Stimulated activated CD4-positive, alpha-beta T cell treated with anti-CD3 and anti-CD28 coated beads, TNF-alpha, amount 100 ng/mL, for 24 hours (primary cell): ENCODE measurements around the gene FBXL17.

Source experiments
- DNase-seq, 3 experiments: peaks; one replicate each; pipeline ENCODE4 v3.0.0-alpha.2; 2020; ENCODE audit warnings: low read depth in 3 of 3

Gene FBXL17

DNA sequence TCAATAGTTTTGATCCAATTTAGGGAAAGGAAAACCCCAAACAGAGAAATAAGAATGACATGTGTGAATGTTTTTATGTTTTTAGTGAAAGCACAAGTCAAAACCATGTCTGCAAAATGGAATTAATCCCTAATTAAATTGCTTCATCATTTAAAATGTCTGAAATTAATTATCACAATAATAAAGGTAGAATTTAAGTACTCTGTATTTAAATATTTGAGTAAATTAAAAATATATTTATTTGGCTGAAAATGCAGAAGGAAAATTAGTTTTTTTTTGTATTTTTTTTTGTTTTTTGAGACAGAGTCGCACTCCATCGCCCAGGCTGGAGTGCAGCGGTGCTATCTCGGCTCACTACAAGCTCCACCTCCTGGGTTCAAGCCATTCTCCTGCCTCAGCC is 380.7 kb downstream of the FBXL17 start:
- DNase-seq: no peak

DNA sequence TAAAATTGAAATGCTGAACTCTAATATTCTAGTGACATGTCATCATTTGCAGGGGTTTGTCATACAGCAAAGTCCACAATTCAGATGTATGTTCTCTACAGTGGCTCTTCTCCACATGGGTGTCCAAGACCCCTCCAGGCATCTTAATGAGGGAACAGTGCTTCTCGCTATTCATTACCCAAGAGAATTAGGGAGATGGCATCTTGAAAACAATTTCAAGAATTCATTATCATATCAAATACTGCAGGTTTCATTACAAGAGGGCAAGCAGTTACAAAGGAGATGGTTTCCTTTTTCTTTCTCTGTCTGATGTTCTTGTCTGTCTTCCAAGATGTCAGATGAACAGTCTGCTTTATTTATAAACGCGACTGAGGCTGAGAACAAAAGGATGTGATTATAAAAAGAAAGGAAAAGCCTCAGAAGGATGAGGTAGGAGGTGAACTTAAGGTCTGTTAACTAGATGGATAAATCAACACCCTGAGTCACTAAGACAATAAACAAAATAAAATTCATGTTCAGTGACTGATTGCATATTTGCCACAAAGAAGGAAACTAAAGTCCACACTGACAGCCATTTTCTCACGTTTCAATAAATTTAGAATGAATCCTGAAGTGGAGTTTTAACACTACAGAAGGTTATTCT is 384.4 kb downstream of the FBXL17 start:
- DNase-seq: no peak

DNA sequence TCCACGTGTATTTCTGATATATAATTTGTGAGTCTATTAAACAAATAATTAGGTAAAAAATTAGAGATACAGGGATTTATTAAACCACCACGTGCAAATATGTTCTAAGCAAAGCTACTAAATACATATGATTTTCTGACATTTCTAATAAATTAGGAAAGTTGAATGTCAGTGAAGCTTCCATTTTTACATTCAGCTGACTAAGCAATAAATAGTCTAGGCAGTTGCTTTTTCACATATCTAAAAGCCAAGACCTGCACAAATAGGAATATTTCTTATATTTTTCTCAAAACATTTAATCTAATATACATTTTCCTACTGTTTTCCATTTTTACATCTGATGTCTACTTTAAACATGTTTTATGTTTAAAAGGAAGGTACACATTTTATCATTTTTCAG is 388.6 kb downstream of the FBXL17 start:
- DNase-seq: no peak

DNA sequence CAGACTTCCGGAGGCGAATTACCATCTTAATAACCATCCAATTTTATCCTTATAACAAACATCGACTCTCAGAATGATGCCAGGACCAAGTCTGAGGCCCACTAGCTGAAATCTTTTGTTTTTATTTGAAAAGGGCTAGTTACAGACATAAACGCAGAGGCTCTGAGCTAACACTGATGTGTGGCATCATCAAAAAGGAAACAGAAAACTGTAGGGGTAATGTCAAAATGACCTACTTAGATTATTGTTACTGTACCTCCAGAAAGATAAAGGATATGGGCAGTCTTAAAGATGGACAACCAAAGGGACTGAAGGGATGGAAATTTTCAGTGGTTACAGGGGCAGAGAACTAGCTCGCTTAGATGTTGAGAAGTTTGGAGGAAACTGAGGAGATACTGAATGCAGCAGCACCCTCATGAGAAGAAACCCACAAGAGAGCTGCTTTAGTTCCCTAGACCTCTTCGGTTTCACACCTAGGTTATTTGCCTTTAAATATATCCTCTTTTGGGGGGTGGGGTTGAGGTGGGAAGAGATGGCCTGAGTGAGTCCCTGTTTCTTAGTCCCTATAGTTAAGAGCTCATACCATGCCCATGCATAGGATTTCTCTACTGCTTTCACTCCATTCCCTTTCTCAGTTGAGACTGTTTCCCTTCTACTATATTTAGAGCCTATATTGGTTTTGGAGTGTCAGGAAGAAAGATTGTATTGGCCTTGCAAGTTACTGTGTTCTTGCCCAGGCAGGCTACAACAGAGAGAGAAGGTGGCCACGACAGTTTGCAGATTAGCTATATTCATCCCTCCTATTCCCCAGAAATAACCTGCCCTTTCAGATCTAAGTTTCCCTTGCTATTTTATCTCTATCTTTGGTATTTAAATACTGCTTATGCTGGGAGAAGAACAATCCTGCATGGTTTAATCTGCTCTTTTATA is 390.8 kb downstream of the FBXL17 start:
- no peak for DNase-seq

DNA sequence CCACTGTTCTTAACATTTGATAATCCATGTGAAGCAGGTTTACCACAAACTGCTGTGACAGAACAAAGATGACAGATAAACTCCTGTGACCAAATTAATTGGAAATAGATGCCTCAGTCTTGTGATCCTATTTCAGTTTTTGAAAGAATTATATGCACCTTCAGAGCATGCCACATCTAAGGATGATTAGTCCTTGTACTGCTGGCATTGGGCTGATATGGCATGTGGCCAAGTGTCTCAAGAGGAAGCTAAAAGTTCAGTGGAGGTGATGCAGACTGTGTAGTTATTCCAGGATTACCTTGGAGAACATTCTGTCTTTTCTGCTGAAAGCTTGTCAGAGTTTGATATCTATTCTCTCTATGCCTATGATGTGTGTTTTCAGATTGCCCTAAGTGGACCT is 396.8 kb downstream of the FBXL17 start:
- DNase-seq: no peak

DNA sequence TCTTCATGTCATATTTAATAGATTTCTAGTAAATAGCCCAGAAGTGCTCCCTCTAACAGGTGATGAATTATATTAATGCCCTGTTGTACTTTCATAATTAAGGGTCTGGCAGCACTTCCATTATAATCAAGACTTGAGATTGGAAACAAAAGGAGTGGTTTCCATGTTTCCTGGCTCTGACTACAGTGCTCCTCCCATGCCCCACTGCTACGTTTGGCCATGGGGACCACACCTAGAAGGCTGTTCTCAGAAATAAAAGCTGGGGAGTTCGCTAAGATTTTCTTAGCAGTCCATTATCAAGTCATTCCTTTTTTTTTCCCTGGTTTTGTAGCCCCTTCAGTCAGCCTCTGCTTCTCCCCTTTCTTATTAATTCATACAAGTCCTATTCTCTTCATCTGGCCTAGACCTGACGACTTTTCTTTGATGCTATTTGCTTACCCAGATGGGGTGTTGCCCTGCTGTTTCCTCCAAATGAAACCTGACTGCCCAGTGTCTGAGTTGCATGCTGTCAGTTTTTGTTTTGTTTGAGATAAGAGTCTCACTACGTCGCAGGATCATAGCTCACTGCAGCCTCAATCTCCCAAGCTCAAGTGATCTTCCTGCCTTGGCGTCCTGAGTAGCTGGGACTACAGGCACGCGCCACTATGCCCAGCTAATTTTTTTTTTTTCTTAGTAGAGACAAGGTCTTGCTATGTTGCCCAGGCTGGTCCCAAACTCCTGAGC is 399.0 kb downstream of the FBXL17 start:
- DNase-seq: no peak

DNA sequence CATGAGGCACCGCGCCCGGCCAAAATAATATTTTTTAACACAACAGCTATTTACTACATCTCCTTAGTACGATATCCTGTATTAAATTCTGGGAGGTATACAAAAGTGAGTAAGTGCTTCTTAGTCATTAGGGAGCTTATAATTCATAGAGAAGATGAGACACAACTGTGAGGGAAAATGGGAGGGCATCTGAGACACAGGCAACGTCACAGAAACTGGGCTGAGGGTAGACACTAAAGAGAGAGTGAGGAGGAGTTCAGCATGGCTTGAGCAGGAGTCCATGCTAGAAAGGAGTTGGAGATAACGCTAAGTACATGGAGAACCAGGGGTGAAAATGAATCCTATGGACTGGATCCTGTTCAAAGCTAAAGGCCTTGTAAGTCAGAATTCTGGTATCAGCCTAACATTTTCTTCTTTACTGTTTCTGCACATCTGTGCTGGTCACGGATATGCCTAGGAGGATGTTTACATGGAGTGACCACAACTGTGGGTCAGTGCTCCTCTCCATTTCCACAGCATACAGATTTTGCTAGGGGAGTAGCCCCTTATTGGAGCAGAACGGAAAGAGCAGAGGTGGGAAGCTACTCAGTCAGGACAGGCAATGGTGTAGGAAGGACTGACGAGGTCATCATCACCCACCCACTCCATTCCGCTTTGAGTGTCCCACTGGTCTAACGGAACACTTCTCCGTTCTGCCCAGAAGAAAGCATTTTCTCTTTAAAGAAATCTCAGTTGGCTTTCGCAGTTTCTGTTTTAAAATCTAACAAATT is 400.8 kb downstream of the FBXL17 start:
- no peak for DNase-seq

DNA sequence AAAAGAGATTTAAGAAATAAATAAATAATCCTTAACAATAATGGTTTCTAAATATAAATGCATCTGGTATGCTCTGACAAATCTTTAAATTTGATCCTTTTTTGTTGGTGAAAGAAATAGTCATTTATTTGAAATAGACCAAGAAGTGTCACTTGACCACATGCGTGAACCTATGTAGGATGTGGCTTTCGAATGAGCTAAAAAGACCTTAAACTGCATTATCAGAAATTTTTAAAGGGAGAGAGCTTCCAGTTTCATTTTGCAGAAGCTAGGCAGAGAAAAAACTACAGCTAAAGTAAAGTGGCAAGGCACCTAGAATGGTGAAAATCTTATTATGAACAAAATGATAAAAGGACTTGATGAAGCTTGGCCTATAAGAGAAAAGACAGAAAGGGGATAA is 402.0 kb downstream of the FBXL17 start:
- no peak for DNase-seq

DNA sequence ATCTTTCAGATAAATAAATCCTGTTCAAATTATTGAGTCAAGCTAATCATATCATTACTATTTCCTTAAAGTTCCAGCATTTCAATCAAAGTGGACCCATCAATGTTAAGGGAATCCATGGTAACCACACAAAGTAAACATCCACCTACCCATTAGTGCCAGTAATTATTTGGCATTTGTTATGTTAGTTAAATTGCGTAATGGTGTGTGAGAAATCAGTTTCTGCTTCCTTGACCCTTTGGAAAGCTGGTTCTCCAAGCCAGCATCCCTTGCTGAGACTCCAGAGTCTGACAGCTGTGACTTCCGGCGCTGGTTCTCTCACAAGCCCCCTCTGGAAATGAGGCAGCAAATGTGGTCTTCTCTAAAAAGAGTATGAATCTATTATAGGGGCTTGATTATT is 402.6 kb downstream of the FBXL17 start:
- DNase-seq: no peak

DNA sequence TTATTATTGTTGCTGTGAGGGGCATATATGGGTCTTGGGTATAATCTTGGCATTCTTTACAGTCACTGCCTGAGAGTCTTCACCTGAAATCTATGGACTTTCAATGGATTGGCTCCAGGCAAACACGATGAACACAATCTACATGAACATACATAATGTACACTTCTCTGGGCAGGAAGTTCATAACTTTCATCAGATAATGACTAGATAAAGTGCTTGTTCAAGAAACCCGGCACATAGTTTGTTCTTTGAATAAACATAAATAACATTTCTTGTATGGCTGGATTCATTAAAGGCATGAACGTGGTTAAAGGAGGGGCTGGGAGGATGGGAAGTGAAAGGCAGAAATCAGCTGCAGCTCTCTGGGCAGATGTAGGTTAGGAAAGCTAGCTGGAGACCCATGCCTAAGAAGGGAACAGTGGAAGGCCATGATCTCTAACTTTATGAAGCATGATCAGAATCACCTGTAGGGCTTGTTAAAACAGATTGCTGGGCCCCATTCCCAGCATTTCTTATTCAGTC is 404.3 kb downstream of the FBXL17 start:
- no peak for DNase-seq

DNA sequence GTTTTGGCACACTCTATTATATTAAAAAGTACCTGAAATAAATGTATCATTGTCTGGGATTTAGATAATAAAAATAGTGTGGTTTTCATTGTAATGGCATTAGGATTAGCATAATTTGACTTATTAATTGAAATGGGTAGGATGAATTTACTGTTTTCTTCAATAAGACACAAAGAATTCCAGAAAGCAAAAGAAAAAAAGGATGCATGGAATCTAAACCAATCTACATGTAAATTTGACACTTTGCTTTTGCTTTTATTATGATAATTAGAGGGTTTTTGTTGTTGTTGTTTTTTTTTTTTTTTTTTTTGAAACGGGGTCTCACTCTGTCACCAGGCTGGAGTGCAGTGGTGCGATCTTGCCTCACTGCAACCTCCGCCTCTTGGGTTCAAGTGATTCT is 406.3 kb downstream of the FBXL17 start:
- no peak for DNase-seq

DNA sequence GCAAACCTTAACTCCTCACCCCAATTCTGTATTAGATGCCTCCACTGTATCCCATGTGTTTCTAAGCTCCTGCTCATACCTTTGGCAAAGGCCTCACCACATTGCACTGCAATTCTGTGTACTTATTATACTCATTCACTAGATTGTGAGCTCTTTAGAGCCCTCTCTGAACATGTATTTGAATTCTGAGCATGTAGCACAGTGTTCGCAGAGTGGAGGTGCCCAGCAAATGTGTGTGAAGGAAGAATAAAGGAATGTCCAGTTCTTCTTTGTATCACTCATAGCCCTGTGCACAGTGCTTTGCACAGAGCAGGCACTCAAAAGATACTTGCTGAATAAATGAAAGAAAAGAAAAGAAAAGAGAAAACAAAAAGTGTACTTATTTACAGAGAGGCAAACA is 410.1 kb downstream of the FBXL17 start:
- no peak for DNase-seq

DNA sequence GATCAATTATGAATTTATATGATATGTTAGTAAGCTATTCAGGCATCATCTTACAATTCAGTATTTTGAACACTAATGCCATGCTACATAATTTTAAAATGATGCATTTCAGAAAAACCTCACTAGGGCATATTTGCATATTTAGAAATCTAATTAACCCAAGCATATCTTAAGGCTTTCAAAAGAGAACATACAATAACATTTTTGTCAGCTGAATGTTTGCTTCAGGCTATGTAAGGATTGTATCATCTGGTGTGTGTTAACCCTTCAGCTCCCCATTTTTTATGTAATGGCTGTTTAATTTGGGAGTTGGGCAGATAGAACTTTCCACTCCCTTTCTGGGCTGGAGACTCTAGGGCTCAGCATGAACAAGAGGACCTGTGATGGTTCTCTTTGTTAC is 412.1 kb downstream of the FBXL17 start:
- DNase-seq: no peak

DNA sequence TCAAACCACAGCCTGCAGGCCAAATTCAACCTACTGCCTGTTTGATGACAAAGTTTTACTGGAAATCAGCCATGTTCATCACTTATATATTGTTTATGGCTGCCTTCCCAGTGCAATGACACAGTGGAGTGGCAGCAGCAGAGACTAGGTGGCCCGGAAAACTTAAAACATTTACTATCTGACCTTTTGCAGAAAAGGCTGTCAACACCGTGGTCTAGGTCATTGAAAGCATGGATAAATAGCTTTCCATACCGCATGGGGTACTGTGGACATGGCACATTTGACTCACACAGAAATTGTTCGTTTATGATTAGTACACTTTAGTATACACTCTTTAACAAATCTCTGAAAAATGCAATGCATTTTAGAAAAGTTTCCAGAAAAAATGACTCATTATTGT is 412.9 kb downstream of the FBXL17 start:
- DNase-seq: no peak

DNA sequence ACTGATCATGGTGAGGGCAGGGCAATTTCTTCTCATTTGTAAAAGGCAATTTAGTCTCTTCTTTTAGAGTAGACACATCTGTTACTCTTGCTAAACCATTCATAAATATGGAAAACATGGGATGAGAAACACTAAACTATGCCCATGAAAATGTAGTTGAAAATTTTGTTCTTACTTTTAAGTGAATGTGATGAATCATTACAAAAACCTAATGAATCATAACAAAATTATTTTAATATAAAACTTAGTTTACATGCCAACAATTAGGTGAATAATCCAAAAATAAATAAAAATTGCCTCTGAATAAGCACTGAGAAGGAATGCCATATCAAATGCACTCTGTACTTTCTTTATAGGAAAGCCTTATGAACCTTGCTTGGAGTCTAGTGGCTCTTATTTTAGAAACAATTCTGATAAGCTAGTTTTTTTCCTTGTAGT is 413.5 kb downstream of the FBXL17 start:
- DNase-seq: no peak

DNA sequence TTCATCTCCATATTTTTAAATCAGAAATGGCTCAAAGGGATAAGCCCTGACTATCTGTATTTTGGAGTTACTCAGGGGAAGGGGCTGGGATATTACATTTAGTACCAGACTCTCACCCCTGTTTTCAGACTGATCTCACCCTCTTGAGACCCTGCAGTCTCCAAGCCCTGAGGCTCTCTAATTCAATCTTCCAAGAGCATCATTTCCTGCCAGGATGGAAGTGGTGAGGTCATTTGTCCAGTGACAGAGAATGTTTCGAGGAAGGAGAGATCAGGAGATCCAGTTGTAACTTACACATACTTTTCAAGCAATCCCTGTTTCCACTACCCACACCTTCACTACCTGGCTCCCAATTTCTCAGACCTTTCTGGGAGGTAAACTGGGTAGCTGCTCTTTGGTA is 415.7 kb downstream of the FBXL17 start:
- no peak for DNase-seq

DNA sequence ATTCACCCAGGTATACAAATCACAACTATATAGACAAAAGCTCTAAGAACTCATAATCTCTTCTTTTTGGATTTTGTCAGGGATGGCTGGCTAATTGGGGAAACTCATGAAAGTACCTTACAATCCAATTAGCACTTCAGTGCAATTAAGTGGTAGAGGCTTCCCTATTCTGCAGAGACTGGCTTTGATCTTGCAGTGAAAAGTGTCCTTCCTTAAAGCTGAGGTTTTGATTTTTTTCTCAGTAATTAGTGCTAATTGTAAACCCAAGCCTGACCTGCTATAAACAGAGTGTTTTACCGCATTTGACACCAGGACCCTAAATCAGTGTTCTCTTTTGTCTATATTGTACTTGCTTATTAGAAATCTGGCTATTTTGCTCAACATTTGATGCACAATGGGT is 417.2 kb downstream of the FBXL17 start:
- no peak for DNase-seq

DNA sequence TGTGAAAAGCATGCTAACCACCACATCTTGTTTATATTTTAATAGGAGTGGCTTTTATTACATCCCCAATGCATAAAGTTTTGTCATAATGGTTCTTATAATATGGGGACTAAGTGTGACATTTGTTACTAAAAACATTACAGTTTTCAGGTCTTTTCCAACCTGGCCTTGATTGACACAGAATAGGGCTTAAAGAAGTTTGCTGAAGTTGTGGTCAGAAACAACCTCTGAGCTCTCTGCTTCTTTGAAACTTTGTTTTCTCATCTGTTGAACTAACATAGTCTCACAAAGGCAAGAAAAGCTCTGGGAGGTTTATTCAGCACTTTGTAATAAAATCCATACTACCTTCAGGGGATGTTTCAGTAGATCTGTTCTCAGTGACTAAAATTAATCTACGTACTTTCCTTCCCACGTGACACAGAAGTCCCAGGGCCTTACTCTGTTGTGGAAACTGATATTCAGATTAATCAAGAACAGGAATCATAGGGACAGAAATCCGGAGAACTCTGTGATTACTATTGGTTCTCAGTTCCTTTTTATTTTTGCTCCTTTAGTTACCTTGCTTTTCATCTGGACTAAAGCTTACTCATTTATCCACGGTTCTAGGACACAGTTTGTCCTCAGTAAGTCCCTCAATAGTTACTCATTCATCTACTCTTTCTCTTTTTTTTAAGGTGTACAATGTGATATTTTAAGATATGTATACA is 422.2 kb downstream of the FBXL17 start:
- DNase-seq: no peak

DNA sequence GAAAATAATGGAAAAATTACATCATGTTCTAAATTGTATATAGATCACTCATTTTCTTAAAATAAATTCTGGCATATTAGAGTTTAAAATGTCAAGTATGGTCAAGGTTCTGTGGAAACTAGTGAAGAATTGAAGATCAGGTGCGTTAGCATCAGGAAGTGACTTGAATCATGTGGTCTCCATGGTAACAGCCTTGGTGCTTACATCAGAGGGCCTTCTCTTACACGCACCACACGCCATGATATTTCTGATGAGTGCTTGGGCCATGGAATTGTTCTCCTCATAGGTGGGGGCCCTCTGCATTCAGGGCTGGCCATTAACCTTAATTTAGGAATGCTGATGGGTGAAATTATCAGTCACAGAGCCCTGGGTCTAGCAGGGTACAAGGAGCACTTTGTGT is 423.0 kb downstream of the FBXL17 start:
- no peak for DNase-seq

DNA sequence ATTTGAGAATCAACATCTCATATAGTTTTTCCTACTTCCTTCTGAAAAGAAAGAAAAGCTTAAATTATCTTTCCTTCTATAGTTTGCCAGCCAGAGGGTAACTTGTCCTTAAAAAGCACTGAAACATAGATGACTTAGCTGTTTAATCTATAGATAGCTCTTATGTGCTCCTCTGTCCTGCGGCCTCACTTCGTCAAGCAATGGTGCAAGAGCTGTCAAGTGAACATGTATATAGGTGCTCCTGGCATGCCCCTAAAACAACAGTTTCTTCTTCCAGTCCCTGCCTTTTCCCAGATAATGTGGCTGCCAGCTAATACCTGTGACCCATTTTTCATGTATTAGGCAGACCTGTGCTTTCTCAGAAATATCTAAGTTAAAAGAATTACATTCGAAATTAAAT is 423.5 kb downstream of the FBXL17 start:
- no peak for DNase-seq

DNA sequence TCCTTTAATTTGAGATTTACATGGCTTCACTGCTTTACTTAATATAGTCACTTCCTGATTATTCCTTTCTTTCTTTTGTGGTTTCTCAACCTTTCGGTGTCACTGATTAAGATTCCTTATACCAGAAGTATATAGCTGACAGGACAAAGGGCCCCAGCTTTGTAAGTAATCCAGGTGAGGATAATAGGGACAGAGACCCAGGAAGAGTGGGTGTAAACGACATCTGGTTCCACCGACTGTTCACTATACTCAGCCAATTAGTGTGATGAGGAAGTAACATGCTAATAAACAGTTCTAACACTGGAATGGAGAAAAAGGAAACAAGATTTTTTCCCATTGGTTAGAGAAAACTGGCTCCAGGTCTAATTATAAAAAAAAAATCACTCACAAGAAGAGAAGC is 424.8 kb downstream of the FBXL17 start:
- DNase-seq: no peak
